HepG2 (cell line): ENCODE measurements around the gene PIAS3. TPM values are rescaled to one million over a fixed set of nuclear protein-coding genes. Genes with fewer than 3 reads are reported as not detected.

Source experiments
- CBX2 ChIP-seq, 2 experiments: fragments of 200-600 bp in 1 of 2; sonication (generic); formaldehyde crosslinking in 1 of 2; IDR thresholded peaks; 2 replicates each; pipeline versions ENCODE4 v1.7.0 to v1.8.1; 2018 to 2022; ENCODE audit warnings: low read depth in 2 of 2, low read length in 1 of 2, mild to moderate bottlenecking in 1 of 2, missing genetic modification reagents in 1 of 2
- DPF2 ChIP-seq: sonication (generic); formaldehyde crosslinking; IDR thresholded peaks from 2 replicates; pipeline ENCODE4 v1.4.0; 2020; ENCODE audit warnings: mild to moderate bottlenecking, low read depth, missing genetic modification reagents, borderline replicate concordance
- FOXC1 ChIP-seq: sonication (generic); formaldehyde crosslinking; IDR thresholded peaks from 2 replicates; pipeline ENCODE4 v1.8.0; 2022; ENCODE audit warnings: mild to moderate bottlenecking, missing genetic modification reagents, borderline replicate concordance
- HNF1B ChIP-seq: sonication (generic); formaldehyde crosslinking; IDR thresholded peaks from 2 replicates; pipeline ENCODE4 v1.5.1; 2020; ENCODE audit warnings: mild to moderate bottlenecking, moderate library complexity, missing genetic modification reagents
- HNRNPK ChIP-seq: fragments of 200-400 bp; formaldehyde crosslinking; IDR thresholded peaks from 2 replicates; pipeline ENCODE4 v1.6.1; 2018; ENCODE audit warnings: low read length, low read depth, moderate library complexity, mild to moderate bottlenecking; ENCODE audit not compliant: poor library complexity, severe bottlenecking
- KAT7 ChIP-seq: IDR thresholded peaks from 2 replicates; pipeline ENCODE4 v1.6.1; 2018; ENCODE audit warnings: borderline replicate concordance, missing compliant biosample characterization
- KDM5A ChIP-seq: fragments of 200-600 bp; sonication (generic); IDR thresholded peaks from 2 replicates; pipeline ENCODE4 v1.7.0; 2018; ENCODE audit warnings: antibody characterized with exemption, mild to moderate bottlenecking, low read length, borderline replicate concordance
- KMT2B ChIP-seq: IDR thresholded peaks from 2 replicates; pipeline ENCODE4 v1.6.1; 2016; ENCODE audit warnings: missing genetic modification reagents, missing compliant biosample characterization
- NKX3-1 ChIP-seq: sonication (generic); formaldehyde crosslinking; IDR thresholded peaks from 2 replicates; pipeline ENCODE4 v1.5.0; 2020; ENCODE audit warnings: missing genetic modification reagents
- POLR2A ChIP-seq, 2 experiments: IDR thresholded peaks; 2 replicates each; pipeline ENCODE4 v1.6.1; 2011; ENCODE audit warnings: low read depth in 2 of 2, low read length in 2 of 2, mild to moderate bottlenecking in 1 of 2, moderate library complexity in 1 of 2; ENCODE audit not compliant: insufficient read depth in 1 of 2
- SIX4 ChIP-seq: sonication (generic); formaldehyde crosslinking; IDR thresholded peaks from 2 replicates; pipeline ENCODE4 v1.4.0; 2020; ENCODE audit warnings: missing genetic modification reagents
- SP2 ChIP-seq: sonication (generic); formaldehyde crosslinking; IDR thresholded peaks from 2 replicates; pipeline ENCODE4 v1.5.1; 2020; ENCODE audit warnings: mild to moderate bottlenecking, missing genetic modification reagents
- TRIM24 ChIP-seq: sonication (generic); formaldehyde crosslinking; IDR thresholded peaks from 2 replicates; pipeline ENCODE4 v1.8.0; 2022; ENCODE audit warnings: mild to moderate bottlenecking, missing genetic modification reagents
- ZIK1 ChIP-seq: sonication (generic); formaldehyde crosslinking; IDR thresholded peaks from 2 replicates; pipeline ENCODE4 v1.5.0; 2020; ENCODE audit warnings: mild to moderate bottlenecking, low read depth, missing genetic modification reagents, borderline replicate concordance
- ZNF160 ChIP-seq: sonication (generic); formaldehyde crosslinking; IDR thresholded peaks from 2 replicates; pipeline ENCODE4 v1.8.0; 2022; ENCODE audit warnings: mild to moderate bottlenecking, inconsistent platforms, missing genetic modification reagents
- ZNF224 ChIP-seq: sonication (generic); formaldehyde crosslinking; IDR thresholded peaks from 2 replicates; pipeline ENCODE4 v1.5.0; 2020; ENCODE audit warnings: mild to moderate bottlenecking, missing genetic modification reagents
- ZNF24 ChIP-seq: fragments of 450-650 bp; IDR thresholded peaks from 2 replicates; pipeline ENCODE4 v1.6.1; 2017; ENCODE audit warnings: antibody characterized with exemption, mild to moderate bottlenecking
- ZNF512B ChIP-seq: sonication (generic); formaldehyde crosslinking; IDR thresholded peaks from 2 replicates; pipeline ENCODE4 v1.5.1; 2020; ENCODE audit warnings: missing genetic modification reagents, mild to moderate bottlenecking, borderline replicate concordance
- ZNF563 ChIP-seq: sonication (generic); formaldehyde crosslinking; IDR thresholded peaks from 2 replicates; pipeline ENCODE4 v1.8.0; 2022; ENCODE audit warnings: mild to moderate bottlenecking, moderate library complexity, missing genetic modification reagents
- ZNF749 ChIP-seq: sonication (generic); formaldehyde crosslinking; IDR thresholded peaks from 2 replicates; pipeline ENCODE4 v1.8.0; 2022; ENCODE audit warnings: mild to moderate bottlenecking, missing genetic modification reagents, moderate library complexity, borderline replicate concordance
- ZNF782 ChIP-seq: sonication (generic); formaldehyde crosslinking; IDR thresholded peaks from 2 replicates; pipeline ENCODE4 v1.4.0; 2020; ENCODE audit warnings: missing genetic modification reagents, mild to moderate bottlenecking, borderline replicate concordance
- ZUFSP ChIP-seq: sonication (generic); formaldehyde crosslinking; IDR thresholded peaks from 2 replicates; pipeline ENCODE4 v1.9.0; 2021; ENCODE audit warnings: missing genetic modification reagents, mild to moderate bottlenecking, borderline replicate concordance
- polyA plus RNA-seq, 8 experiments: library from polyadenylated mRNA; depleted of rRNA in 3 of 8; stranded (reverse) in 7 of 8; unstranded in 1 of 8; fragments of >200 nt; fragmentation: Illumina TruSeq in 4 of 8; extraction: Trizol in 4 of 8; gene quantifications; 2 replicates each; pipeline versions ENCODE4 v1.2.1 to v1.2.3, GENCODE V29; 2011 to 2016; ENCODE audit warnings: low read depth in 4 of 8, missing spikeins in 1 of 8, mixed read lengths in 1 of 8; ENCODE audit not compliant: insufficient read depth in 1 of 8
- total RNA-seq, 5 experiments: library from RNA; depleted of rRNA; stranded (reverse); fragments of >200 nt; fragmentation: Illumina TruSeq; extraction: Trizol; gene quantifications; 2 replicates each; pipeline ENCODE4 v1.2.3, GENCODE V29; 2016; ENCODE audit warnings: low read depth in 1 of 5
- TF ChIP-seq, protein P1 (sequence below): sonication (generic); formaldehyde crosslinking; IDR thresholded peaks from 2 replicates; pipeline ENCODE4 v1.8.0; 2023; ENCODE audit warnings: mild to moderate bottlenecking, missing genetic modification reagents

PIAS3 gene
- total and polyA plus RNA-seq, 2 of the 13 experiments (the other 11 are each of a cell fraction or from before 2014, with no cell fraction given) = 3.7 to 8.0 TPM

DNA sequence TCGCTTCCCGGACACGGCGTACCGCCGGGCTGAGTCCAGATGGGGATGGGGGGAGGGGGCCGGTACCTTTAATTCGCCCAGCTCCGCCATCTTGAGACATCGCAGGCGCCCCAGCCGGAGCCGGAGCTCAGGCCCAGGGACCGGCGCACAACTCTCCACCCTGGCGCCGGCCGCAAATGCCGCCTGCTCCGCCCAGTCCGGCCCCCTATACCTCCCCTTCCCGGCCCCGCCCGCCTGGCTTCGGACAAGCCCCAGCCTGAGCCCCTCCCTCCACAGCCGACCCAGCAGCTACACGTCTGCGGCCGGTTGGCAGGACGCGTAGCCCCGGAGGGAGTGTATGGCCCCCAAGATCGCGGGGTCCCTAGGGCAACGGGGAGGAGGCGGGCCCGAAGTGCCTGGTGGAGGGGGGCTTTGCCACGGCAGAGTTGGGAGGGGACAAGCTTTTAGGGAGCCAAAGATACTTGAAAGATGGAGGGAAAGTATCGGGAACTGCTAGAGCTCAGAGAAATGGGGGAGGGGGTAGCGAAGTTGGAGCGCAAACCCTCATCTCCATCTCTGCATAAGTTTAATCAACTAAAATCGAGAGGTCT is at the start of gene PIAS3 (continued):
- TF ChIP-seq SIX4 (CRISPR knock-in tag) (no peak), HNF1B (no peak; the same call in 1 of the 2 replicates), ZIK1 (CRISPR knock-in tag) (no peak), ZNF749 (CRISPR knock-in tag) (no peak), ZNF24 (no peak), KMT2B (CRISPR knock-in tag) (peak; percentile 38), KDM5A (peak; percentile 64; the same call in 1 of the 2 replicates), ZNF782 (CRISPR knock-in tag) (0 out of 2 replicates have a peak, but pooled peaks have one; percentile 38), HNRNPK (peak; percentile 89), CBX2 (IDR thresholded peaks at IDR 0.05; ENCODE audit: low read depth, low read length) (no peak), CBX2 (CRISPR knock-in tag; IDR thresholded peaks at IDR 0.05; ENCODE audit: low read depth) (no peak), SP2 (CRISPR knock-in tag) (no peak), ZNF512B (0 out of 2 replicates have a peak, but pooled peaks have one; percentile 37), ZNF160 (CRISPR knock-in tag) (no peak), TRIM24 (CRISPR knock-in tag) (no peak), DPF2 (CRISPR knock-in tag) (no peak), NKX3-1 (no peak), ZUFSP (no peak), ZNF224 (CRISPR knock-in tag) (no peak), POLR2A (IDR thresholded peaks at IDR 0.05; ENCODE audit: insufficient read depth in 1 of 2, low read depth in 2 of 2, low read length in 2 of 2) (peak in 1 of 2 experiments; percentile 50; a peak in 2 of 4 replicates), KAT7 (CRISPR knock-in tag) (no peak), ZNF563 (no peak), FOXC1 (CRISPR knock-in tag) (peak; percentile 62; the same call in 1 of the 2 replicates)
- TF ChIP-seq, protein P1, sequence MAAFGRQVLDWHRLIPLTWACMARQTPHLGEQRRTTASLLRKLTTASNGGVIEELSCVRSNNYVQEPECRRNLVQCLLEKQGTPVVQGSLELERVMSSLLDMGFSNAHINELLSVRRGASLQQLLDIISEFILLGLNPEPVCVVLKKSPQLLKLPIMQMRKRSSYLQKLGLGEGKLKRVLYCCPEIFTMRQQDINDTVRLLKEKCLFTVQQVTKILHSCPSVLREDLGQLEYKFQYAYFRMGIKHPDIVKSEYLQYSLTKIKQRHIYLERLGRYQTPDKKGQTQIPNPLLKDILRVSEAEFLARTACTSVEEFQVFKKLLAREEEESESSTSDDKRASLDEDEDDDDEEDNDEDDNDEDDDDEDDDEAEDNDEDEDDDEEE (CRISPR knock-in tag) = peak; percentile 67; the same call in 1 of the 2 replicates
